Stimulated activated CD4-positive, alpha-beta T cell treated with anti-CD3 and anti-CD28 coated beads, Interleukin-12 subunit alpha, Interleukin-12 subunit beta, amount 100 ng/mL, for 4 hours (primary cell): Measurements from ENCODE around the gene CTNNA2.

Experiments used
- DNase-seq: peaks from one replicate; pipeline ENCODE4 v3.0.0-alpha.2; 2020

CTNNA2 gene

GRCh38 chr2:80248146-80248545 is 735.3 kb downstream of the CTNNA2 start:
- DNase-seq, result no peak

GRCh38 chr2:80252294-80252986 is 739.6 kb downstream of the CTNNA2 start:
- no peak for DNase-seq

- no peak for DNase-seq
Measured at GRCh38 chr2:80255918-80256781, 743.3 kb downstream of the CTNNA2 start.

- no peak for DNase-seq
Measured at GRCh38 chr2:80256782-80257167, 743.9 kb downstream of the CTNNA2 start.

- DNase-seq, result no peak
Measured at GRCh38 chr2:80257450-80257849, 744.6 kb downstream of the CTNNA2 start.

GRCh38 chr2:80258341-80258740 is 745.5 kb downstream of the CTNNA2 start:
- no peak for DNase-seq

GRCh38 chr2:80258793-80259192 is 745.9 kb downstream of the CTNNA2 start:
- no peak for DNase-seq

GRCh38 chr2:80259292-80259691 is 746.4 kb downstream of the CTNNA2 start:
- no peak for DNase-seq

- no peak for DNase-seq
Measured at GRCh38 chr2:80266231-80266630, 753.4 kb downstream of the CTNNA2 start.

- no peak for DNase-seq
Measured at GRCh38 chr2:80269806-80270205, 757.0 kb downstream of the CTNNA2 start.

GRCh38 chr2:80280598-80280997 is 767.7 kb downstream of the CTNNA2 start:
- DNase-seq, result no peak

- no peak for DNase-seq
Measured at GRCh38 chr2:80281049-80281448, 768.2 kb downstream of the CTNNA2 start.

- no peak for DNase-seq
Measured at GRCh38 chr2:80288576-80288975, 775.7 kb downstream of the CTNNA2 start.

- no peak for DNase-seq
Measured at GRCh38 chr2:80291656-80292055, 778.8 kb downstream of the CTNNA2 start.

GRCh38 chr2:80292474-80292873 is 779.6 kb downstream of the CTNNA2 start:
- no peak for DNase-seq

GRCh38 chr2:80293039-80293438 is 780.2 kb downstream of the CTNNA2 start:
- DNase-seq, result no peak

- DNase-seq, result no peak
Measured at GRCh38 chr2:80298954-80299353, 786.1 kb downstream of the CTNNA2 start.

- no peak for DNase-seq
Measured at GRCh38 chr2:80299661-80300060, 786.8 kb downstream of the CTNNA2 start.

- DNase-seq, result no peak
Measured at GRCh38 chr2:80300346-80300745, 787.5 kb downstream of the CTNNA2 start.

GRCh38 chr2:80300954-80301353 is 788.1 kb downstream of the CTNNA2 start:
- DNase-seq, result no peak

GRCh38 chr2:80302001-80302313 is 789.1 kb downstream of the CTNNA2 start:
- no peak for DNase-seq

- no peak for DNase-seq
Measured at GRCh38 chr2:80302314-80303005, 789.6 kb downstream of the CTNNA2 start.

- no peak for DNase-seq
Measured at GRCh38 chr2:80303006-80303908, 790.4 kb downstream of the CTNNA2 start.
